H1 (cell line): ENCODE data around the gene PCID2. TPM values are rescaled to one million over a fixed set of nuclear protein-coding genes. Genes with fewer than 3 reads are reported as not detected.

Source experiments
- CTCF ChIA-PET: fragments of 300-600 bp; sonication (Branson Sonifier 250); formaldehyde crosslinking; loops from one replicate; lab custom pipeline; 2021; ENCODE audit not compliant: partially characterized antibody; lab: Charles Lee
- POLR2A ChIA-PET: fragments of 300-600 bp; sonication (Branson Sonifier 250); formaldehyde crosslinking; loops from one replicate; lab custom pipeline; 2021; ENCODE audit warnings: inconsistent platforms; ENCODE audit not compliant: partially characterized antibody; lab: Charles Lee
- DNase-seq, 2 experiments: peaks; one replicate each; pipeline versions ENCODE4 v3.0.0 to v3.0.0-alpha.2; 2010 to 2022; ENCODE audit warnings: low spot score in 2 of 2, low read depth in 1 of 2, mixed read lengths in 1 of 2
- FAIRE-seq: peaks from 2 replicates; lab custom pipeline; 2011; peaks lifted over from hg19 to GRCh38; lab: Jason Lieb, UNC
- H2AFZ ChIP-seq: 2 replicates; pipeline ENCODE4 v1.8.1; 2012; ENCODE audit warnings: low read length, inconsistent platforms
- H2AK5ac ChIP-seq: 2 replicates; pipeline ENCODE4 v1.6.1; 2013; ENCODE audit warnings: low read depth, low read length
- H2BK120ac ChIP-seq: replicated peaks from 2 replicates; pipeline ENCODE3; 2013; ENCODE audit warnings: low read depth, low read length, inconsistent platforms
- H2BK12ac ChIP-seq: 2 replicates; pipeline ENCODE4 v1.6.1; 2013; ENCODE audit warnings: low read depth, low read length
- H2BK15ac ChIP-seq: 2 replicates; pipeline ENCODE4 v1.6.1; 2013; ENCODE audit warnings: low read length
- H2BK20ac ChIP-seq: 2 replicates; pipeline ENCODE4 v1.6.1; 2013; ENCODE audit warnings: low read length
- H2BK5ac ChIP-seq: 2 replicates; pipeline ENCODE4 v1.6.1; 2013; ENCODE audit warnings: low read depth, low read length
- H3K14ac ChIP-seq: 2 replicates; pipeline ENCODE4 v1.6.1; 2013; ENCODE audit warnings: inconsistent platforms; ENCODE audit not compliant: insufficient read length
- H3K18ac ChIP-seq: 2 replicates; pipeline ENCODE4 v1.6.1; 2013; ENCODE audit warnings: low read length; ENCODE audit errors: extremely low read depth
- H3K23ac ChIP-seq: 2 replicates; pipeline ENCODE4 v1.6.1; 2013; ENCODE audit warnings: inconsistent platforms; ENCODE audit not compliant: insufficient read length
- H3K23me2 ChIP-seq: 2 replicates; pipeline ENCODE4 v1.6.1; 2013; ENCODE audit warnings: low read depth, low read length
- H3K27ac ChIP-seq: 2 replicates; pipeline ENCODE4 v1.6.1; 2011; ENCODE audit warnings: low read depth, low read length, inconsistent platforms
- H3K27me3 ChIP-seq, 4 experiments: replicated peaks in 1 of 4; 1 replicate in 1 of 4; 2 replicates in 3 of 4; pipeline versions ENCODE4 v1.6.1 to v1.8.1; 2011 to 2013; ENCODE audit warnings: low read length in 3 of 4, mild to moderate bottlenecking in 3 of 4, inconsistent platforms in 2 of 4, mixed read lengths in 2 of 4, moderate library complexity in 1 of 4; ENCODE audit not compliant: control insufficient read depth in 3 of 4, insufficient read depth in 3 of 4; ENCODE audit errors: extremely low read depth in 1 of 4
- H3K36me3 ChIP-seq, 4 experiments: 2 replicates each; pipeline versions ENCODE4 v1.6.1 to v1.8.1; 2011 to 2013; ENCODE audit warnings: mild to moderate bottlenecking in 4 of 4, low read length in 3 of 4, moderate library complexity in 2 of 4, control low read depth in 1 of 4, inconsistent platforms in 1 of 4; ENCODE audit not compliant: insufficient read depth in 4 of 4, control insufficient read depth in 2 of 4
- H3K4ac ChIP-seq: replicated peaks from 2 replicates; pipeline ENCODE3; 2013; ENCODE audit warnings: low read length, low read depth, mixed read lengths, inconsistent platforms; ENCODE audit not compliant: insufficient read length
- H3K4me1 ChIP-seq, 4 experiments: replicated peaks in 1 of 4; 1 replicate in 1 of 4; 2 replicates in 3 of 4; pipeline versions ENCODE4 v1.6.1 to v1.8.1; 2011 to 2013; ENCODE audit warnings: low read length in 3 of 4, inconsistent platforms in 2 of 4, mixed read lengths in 1 of 4; ENCODE audit not compliant: insufficient read depth in 4 of 4, control insufficient read depth in 3 of 4
- H3K4me2 ChIP-seq, 2 experiments: 2 replicates each; pipeline versions ENCODE4 v1.6.1 to v1.8.1; 2011 to 2013; ENCODE audit warnings: low read depth in 2 of 2, low read length in 2 of 2, control low read depth in 1 of 2, inconsistent platforms in 1 of 2, mild to moderate bottlenecking in 1 of 2; ENCODE audit not compliant: insufficient read depth in 1 of 2
- H3K4me3 ChIP-seq, 4 experiments: fragments of 200-600, 300-600 bp in 1 of 4; sonication (generic), shearing (Covaris generic), sonication (Bioruptor Twin) in 1 of 4; 2 replicates each; pipeline versions ENCODE4 v1.5.1 to v1.8.1; 2011 to 2016; ENCODE audit warnings: low read length in 4 of 4, low read depth in 3 of 4, control low read depth in 2 of 4, inconsistent platforms in 2 of 4, mild to moderate bottlenecking in 2 of 4, mixed read lengths in 1 of 4, moderate library complexity in 1 of 4; ENCODE audit not compliant: insufficient read depth in 2 of 4; ENCODE audit errors: extremely low read depth in 1 of 4
- H3K56ac ChIP-seq: replicated peaks from 2 replicates; pipeline ENCODE3; 2013; ENCODE audit warnings: low read depth, mild to moderate bottlenecking, mixed read lengths, low read length, inconsistent platforms; ENCODE audit not compliant: insufficient read length
- H3K79me1 ChIP-seq: 2 replicates; pipeline ENCODE4 v1.6.1; 2013; ENCODE audit warnings: low read depth, low read length, control low read depth
- H3K79me2 ChIP-seq, 2 experiments: 2 replicates each; pipeline versions ENCODE4 v1.6.1 to v1.8.1; 2012 to 2013; ENCODE audit warnings: low read length in 2 of 2, mild to moderate bottlenecking in 2 of 2, inconsistent platforms in 1 of 2; ENCODE audit not compliant: insufficient read depth in 2 of 2, control insufficient read depth in 1 of 2
- H3K9ac ChIP-seq, 4 experiments: replicated peaks in 1 of 4; 1 replicate in 1 of 4; 2 replicates in 3 of 4; pipeline versions ENCODE4 v1.6.1 to v1.8.1; 2011 to 2013; ENCODE audit warnings: low read depth in 3 of 4, low read length in 3 of 4, control low read depth in 2 of 4, mild to moderate bottlenecking in 2 of 4, moderate library complexity in 2 of 4, inconsistent platforms in 1 of 4; ENCODE audit errors: extremely low read depth in 1 of 4
- H3K9me3 ChIP-seq, 2 experiments: 2 replicates each; pipeline versions ENCODE4 v1.6.1 to v1.8.1; 2012 to 2013; ENCODE audit warnings: mild to moderate bottlenecking in 2 of 2, moderate library complexity in 2 of 2, control low read depth in 1 of 2, inconsistent platforms in 1 of 2, low read depth in 1 of 2, low read length in 1 of 2, mixed read lengths in 1 of 2; ENCODE audit not compliant: insufficient read depth in 2 of 2
- H4K20me1 ChIP-seq, 2 experiments: replicated peaks in 1 of 2; 2 replicates each; pipeline versions ENCODE3 to v1.8.1; 2011 to 2013; ENCODE audit warnings: inconsistent platforms in 2 of 2, low read length in 2 of 2, mild to moderate bottlenecking in 1 of 2; ENCODE audit not compliant: insufficient read depth in 2 of 2, control insufficient read depth in 1 of 2
- H4K5ac ChIP-seq: 2 replicates; pipeline ENCODE4 v1.6.1; 2013; ENCODE audit warnings: low read length, low read depth, mixed read lengths, inconsistent platforms; ENCODE audit not compliant: insufficient read length
- H4K8ac ChIP-seq: 2 replicates; pipeline ENCODE4 v1.8.0; 2013; ENCODE audit warnings: mild to moderate bottlenecking, moderate library complexity, low read length, inconsistent platforms; ENCODE audit not compliant: insufficient read depth; ENCODE audit errors: extremely low read depth
- H4K91ac ChIP-seq: replicated peaks from 2 replicates; pipeline ENCODE3; 2013; ENCODE audit warnings: low read length, mixed read lengths, inconsistent platforms; ENCODE audit not compliant: insufficient read length
- ATF3 ChIP-seq: IDR thresholded peaks from 2 replicates; pipeline ENCODE4 v1.6.1; 2011; ENCODE audit warnings: low read depth, mild to moderate bottlenecking, low read length; ENCODE audit not compliant: insufficient read depth
- CHD2 ChIP-seq: IDR thresholded peaks from 2 replicates; pipeline ENCODE4 v1.6.1; 2012; ENCODE audit warnings: low read length, improper control_type of control experiment
- FOSL1 ChIP-seq: IDR thresholded peaks from 2 replicates; pipeline ENCODE4 v1.6.1; 2011; ENCODE audit warnings: mild to moderate bottlenecking, low read depth, low read length, moderate library complexity; ENCODE audit not compliant: insufficient read depth
- HDAC2 ChIP-seq, 2 experiments: fragments of 300-600 bp in 1 of 2; sonication (generic) in 1 of 2; IDR thresholded peaks; 2 replicates each; pipeline ENCODE4 v1.6.1; 2011 to 2012; ENCODE audit warnings: low read depth in 2 of 2, low read length in 2 of 2, mild to moderate bottlenecking in 2 of 2, moderate library complexity in 2 of 2, borderline replicate concordance in 1 of 2, inconsistent platforms in 1 of 2
- HDAC6 ChIP-seq: IDR thresholded peaks from one replicate; pipeline ENCODE4 v1.7.1; 2012; ENCODE audit warnings: low read depth, mild to moderate bottlenecking, inconsistent platforms, low read length, moderate library complexity
- KDM1A ChIP-seq: fragments of 200-600, 300-600 bp; sonication (generic); IDR thresholded peaks from 2 replicates; pipeline ENCODE4 v1.7.1; 2016; ENCODE audit warnings: mild to moderate bottlenecking, low read length, borderline replicate concordance
- PHF8 ChIP-seq: fragments of 200-600 bp; sonication (generic); conservative IDR thresholded peaks from 2 replicates; pipeline ENCODE4 v1.7.1; 2012; ENCODE audit warnings: low read depth, mild to moderate bottlenecking, inconsistent platforms, low read length, moderate library complexity
- TAF1 ChIP-seq: IDR thresholded peaks from 2 replicates; pipeline ENCODE4 v1.6.1; 2011; ENCODE audit warnings: mild to moderate bottlenecking, low read depth, low read length
- YY1 ChIP-seq: IDR thresholded peaks from 2 replicates; pipeline ENCODE4 v1.6.1; 2011; ENCODE audit warnings: low read depth, mild to moderate bottlenecking, low read length
- WGBS, 2 experiments: shearing (Covaris generic) in 1 of 2; methylation state at CpG; one replicate each; pipeline versions ENCODE4 v1.1.6 to v1.1.7; 2013 to 2015; ENCODE audit warnings: low lambda C conversion rate in 2 of 2, mixed read lengths in 2 of 2, inconsistent platforms in 1 of 2, low coverage in 1 of 2, missing lambda C conversion rate in 1 of 2; ENCODE audit not compliant: insufficient replicate concordance in 2 of 2, insufficient coverage in 1 of 2, insufficient read length in 1 of 2; ENCODE audit errors: extremely low coverage in 1 of 2, missing lambda C conversion rate in 1 of 2; 5-methylcytosine and 5-hydroxymethylcytosine counted together
- polyA plus RNA-seq, 7 experiments: library from polyadenylated mRNA; depleted of rRNA in 3 of 7; stranded (reverse) in 5 of 7; unstranded in 2 of 7; fragments of >200 nt in 5 of 7; fragments of 200-250 nt in 2 of 7; gene quantifications; 1 replicate in 5 of 7; 2 replicates in 1 of 7; 4 replicates in 1 of 7; pipeline versions ENCODE4 v1.2.1 to v1.2.3, GENCODE V29; 2011 to 2013; ENCODE audit warnings: missing spikeins in 2 of 7, mixed read lengths in 2 of 7
- total RNA-seq: library from RNA; stranded (reverse); fragmentation: NEBNext Ultra II Directional; extraction: Animal tissue kit (Norgen Biotek cat#: 25700); gene quantifications from 2 replicates; pipeline ENCODE4 v1.2.1, GENCODE V29; 2021

Gene PCID2
- total and polyA plus RNA-seq, 2 of the 8 experiments (the other 6 are each of a cell fraction or from before 2014, with no cell fraction given), result 72.4 to 72.8 TPM

DNA sequence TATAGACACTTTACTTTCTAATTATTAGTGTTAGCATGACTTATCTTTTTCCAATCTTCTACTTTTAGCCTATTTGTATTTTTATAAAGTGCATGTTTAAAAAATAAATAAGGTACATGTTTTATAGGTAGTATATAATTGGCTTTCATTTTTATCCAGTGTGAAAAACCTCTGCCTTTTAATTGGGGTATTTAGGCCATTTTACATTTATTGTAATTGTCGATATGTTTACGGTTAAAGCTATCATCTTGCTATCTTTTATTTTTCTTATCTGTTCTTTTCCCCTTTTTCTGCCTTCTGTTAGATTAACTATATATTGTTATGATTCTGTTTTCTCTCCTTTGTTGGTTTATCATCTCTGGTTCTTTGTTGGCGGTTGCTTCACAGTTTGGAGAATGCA is 40.9 kb downstream of the PCID2 start:
- no peak for TF ChIP-seq CHD2
- no peak for TF ChIP-seq YY1
- TF ChIP-seq HDAC2 (IDR thresholded peaks at IDR 0.05; ENCODE audit: borderline replicate concordance in 1 of 2, low read depth in 2 of 2, low read length in 2 of 2), result no peak
- TF ChIP-seq TAF1, result no peak
- TF ChIP-seq PHF8, result no peak
- TF ChIP-seq FOSL1, result no peak
- TF ChIP-seq HDAC6, result no peak
- TF ChIP-seq KDM1A, result no peak
- TF ChIP-seq ATF3, result no peak
- Histone ChIP-seq H2BK20ac (no peak overlapping the region), H2BK120ac (no peak overlapping the region), H4K91ac (no peak overlapping the region), H3K4ac (no peak overlapping the region), H2AK5ac (no peak overlapping the region), H3K23me2 (no peaks in the 10 kb centered on the region), H2BK15ac (no peak overlapping the region), H3K9me3 (no peaks in the 10 kb centered on the region), H2AFZ (no peak overlapping the region), H3K27me3 (no peaks in the 10 kb centered on the region), H3K56ac (no peak overlapping the region), H3K9ac (no peak overlapping the region), H3K4me2 (no peak overlapping the region), H4K8ac (no peak overlapping the region), H3K27ac (no peak overlapping the region), H2BK12ac (no peak overlapping the region), H4K20me1 (no peaks in the 10 kb centered on the region), H3K4me3 (no peak overlapping the region), H3K18ac (no peak overlapping the region), H3K79me1 (no peaks in the 10 kb centered on the region), H3K36me3 (peaks cover 2 to 26% (median 7%) of the 10 kb centered on the region in 4 experiments; a peak in 5 of 8 replicates), H3K14ac (no peak overlapping the region), H3K4me1 (peaks cover 0 to 9% (median 3%) of the 10 kb centered on the region in 4 experiments; a peak in 5 of 7 replicates), H4K5ac (no peak overlapping the region), H3K23ac (no peak overlapping the region), H3K79me2 (no peaks in the 10 kb centered on the region; a peak in 1 of 4 replicates), H2BK5ac (no peak overlapping the region)
- FAIRE-seq, result no peak
- ChIA-PET CTCF (interaction anchor here (1.3 kb wide), 1 partner anchor 235 kb away, joined by 3 read pairs; no protein-coding TSS in a partner anchor), POLR2A (interaction anchor here (2.5 kb wide), 1 partner anchor 42 kb away, joined by 7 read pairs; the partner anchor contains the start of genes CUL4A and PCID2)
- DNase-seq, result no peak
- WGBS, 2 experiments, result 99% methylated on average over 3 of the region's 3 CpGs; no CpG with 5 or more reads in 1 of the 2 experiments
